ENCODE data around the gene MADD.

Gene MADD

GRCh38 chr11:47359162-47359561 is 89.2 kb downstream of the MADD start:
- H3K27me3 Mint-ChIP-seq (ENCODE audit: low read depth): no peaks in the 10 kb centered on the region
- H3K27ac Mint-ChIP-seq: no peak overlapping the region
- H3K4me1 Mint-ChIP-seq: no peaks in the 10 kb centered on the region

GRCh38 chr11:47359586-47359985 is 89.7 kb downstream of the MADD start:
- no peaks in the 10 kb centered on the region for H3K27me3 Mint-ChIP-seq (ENCODE audit: low read depth)
- no peaks in the 10 kb centered on the region for H3K4me1 Mint-ChIP-seq
- H3K27ac Mint-ChIP-seq: no peak overlapping the region
- H3K36me3 Mint-ChIP-seq (ENCODE audit: low read depth): no peaks in the 10 kb centered on the region
- no peak for TF ChIP-seq CTCF (IDR thresholded peaks at IDR 0.05; ENCODE audit: unreplicated experiment in 3 of 3)
- no peaks in the 10 kb centered on the region for H3K9me3 Mint-ChIP-seq
- H3K4me3 Mint-ChIP-seq: no peak overlapping the region

More at GRCh38 chr11:47359162-47359561, 89.2 kb downstream of the MADD start:
- Mint-ChIP-seq H3K9me3 (no peaks in the 10 kb centered on the region), H3K4me3 (no peak overlapping the region), H3K36me3 (ENCODE audit: low read depth) (no peaks in the 10 kb centered on the region)
- no peak for TF ChIP-seq CTCF (IDR thresholded peaks at IDR 0.05; ENCODE audit: unreplicated experiment in 3 of 3)

DNA sequence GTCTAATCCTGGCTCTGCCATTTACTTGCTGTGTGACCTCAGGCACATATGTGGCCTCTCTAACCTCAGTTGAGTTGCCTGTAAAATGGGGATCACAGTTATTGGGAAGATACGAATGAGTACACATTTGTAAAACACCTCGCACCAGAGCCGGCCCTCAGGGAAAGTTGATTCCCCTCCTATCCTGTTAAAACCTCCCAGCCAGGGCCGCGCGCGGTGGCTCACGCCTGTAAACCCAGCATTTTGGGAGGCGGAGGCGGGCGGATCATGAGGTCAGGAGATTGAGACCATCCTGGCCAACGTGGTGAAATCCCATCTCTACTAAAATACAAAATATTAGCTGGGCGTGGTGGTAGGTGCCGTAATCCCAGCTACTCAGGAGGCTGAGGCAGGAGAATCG is 90.4 kb downstream of the MADD start:
- H3K4me3 Mint-ChIP-seq: no peak overlapping the region
- H3K36me3 Mint-ChIP-seq (ENCODE audit: low read depth): no peaks in the 10 kb centered on the region
- no peak for TF ChIP-seq CTCF (IDR thresholded peaks at IDR 0.05; ENCODE audit: unreplicated experiment in 3 of 3)
- H3K27me3 Mint-ChIP-seq (ENCODE audit: low read depth): no peaks in the 10 kb centered on the region
- H3K9me3 Mint-ChIP-seq: no peaks in the 10 kb centered on the region
- H3K4me1 Mint-ChIP-seq: no peaks in the 10 kb centered on the region
- H3K27ac Mint-ChIP-seq: no peak overlapping the region

GRCh38 chr11:47361419-47361818 is 91.5 kb downstream of the MADD start:
- Mint-ChIP-seq H3K27me3 (ENCODE audit: low read depth) (no peaks in the 10 kb centered on the region), H3K27ac (no peak overlapping the region), H3K36me3 (ENCODE audit: low read depth) (no peaks in the 10 kb centered on the region), H3K4me1 (no peaks in the 10 kb centered on the region), H3K4me3 (no peak overlapping the region), H3K9me3 (no peaks in the 10 kb centered on the region)
- no peak for TF ChIP-seq CTCF (IDR thresholded peaks at IDR 0.05; ENCODE audit: unreplicated experiment in 3 of 3)

DNA sequence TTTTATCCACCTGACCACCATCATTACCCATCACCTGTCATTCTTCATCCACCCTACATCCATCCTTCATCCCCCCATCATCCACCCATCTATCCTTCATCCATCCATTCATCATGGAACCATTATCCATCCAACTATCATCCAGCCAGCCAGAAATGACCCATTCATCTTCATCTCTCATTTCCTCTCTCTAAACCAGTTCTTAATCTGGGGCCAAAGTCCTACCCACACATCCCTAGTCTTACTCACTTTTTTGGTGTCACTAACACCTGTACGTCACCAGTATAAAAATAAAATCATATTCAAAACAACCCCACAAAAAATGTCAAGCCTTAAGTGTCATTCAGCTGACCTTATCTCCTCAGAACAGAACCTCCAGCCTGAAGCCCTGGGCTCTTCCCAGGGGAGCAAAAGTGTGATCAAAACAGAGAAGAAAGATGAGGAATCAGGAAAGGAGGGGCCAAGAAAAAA is 96.1 kb downstream of the MADD start:
- TF ChIP-seq CTCF (IDR thresholded peaks at IDR 0.05; ENCODE audit: unreplicated experiment in 3 of 3): no peak
- H3K27me3 Mint-ChIP-seq (ENCODE audit: low read depth): no peaks in the 10 kb centered on the region

DNA sequence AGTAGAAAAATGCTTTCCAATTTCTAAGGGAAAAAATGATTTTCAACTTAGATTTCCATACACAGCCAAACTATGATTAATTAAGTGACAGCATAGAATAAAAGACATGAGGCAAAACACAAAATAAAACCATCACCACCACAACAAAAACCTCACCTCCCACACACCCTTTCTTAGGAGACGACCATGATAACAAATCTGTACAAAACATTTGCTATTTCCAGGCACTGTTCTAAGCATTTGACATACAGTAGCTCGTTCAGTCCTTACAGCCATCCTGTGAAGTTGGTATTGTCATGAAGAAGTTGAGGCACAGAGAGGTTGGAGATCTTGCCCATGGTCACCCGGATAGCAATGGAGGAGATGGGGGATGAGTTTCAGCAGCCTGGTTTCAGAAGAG is 99.7 kb downstream of the MADD start:
- Mint-ChIP-seq H3K9me3 (no peaks in the 10 kb centered on the region), H3K36me3 (ENCODE audit: low read depth) (no peaks in the 10 kb centered on the region), H3K4me3 (no peak overlapping the region), H3K27ac (no peak overlapping the region), H3K4me1 (no peaks in the 10 kb centered on the region), H3K27me3 (ENCODE audit: low read depth) (peaks cover 6% of the 10 kb centered on the region)
- TF ChIP-seq CTCF (IDR thresholded peaks at IDR 0.05; ENCODE audit: unreplicated experiment in 3 of 3): no peak

More for the DNA sequence above, 96.1 kb downstream of the MADD start:
- H3K36me3 Mint-ChIP-seq (ENCODE audit: low read depth): no peaks in the 10 kb centered on the region
- no peaks in the 10 kb centered on the region for H3K4me1 Mint-ChIP-seq
- no peak overlapping the region for H3K4me3 Mint-ChIP-seq
- H3K27ac Mint-ChIP-seq: no peak overlapping the region
- no peaks in the 10 kb centered on the region for H3K9me3 Mint-ChIP-seq
